Erythroblast (primary cell): ENCODE results near the gene FGD5.

Experiments
- DNase-seq, 2 experiments: peaks; one replicate each; lab custom pipeline; 2025; lab: John Stamatoyannopoulos, UW
- GATA1 ChIP-seq: IDR thresholded peaks from 2 replicates; pipeline ENCODE4 v1.6.1; 2011; ENCODE audit warnings: low read depth, mild to moderate bottlenecking, control low read depth, low read length, moderate library complexity
- POLR2A ChIP-seq: IDR thresholded peaks from 2 replicates; pipeline ENCODE4 v1.6.1; 2011; ENCODE audit warnings: mild to moderate bottlenecking, low read length

FGD5 gene

GRCh38 chr3:14794435-14794834, 24.3 kb upstream of the FGD5 start:
- no peak for DNase-seq
- TF ChIP-seq GATA1, result no peak
- TF ChIP-seq POLR2A, result no peak

- TF ChIP-seq GATA1, result no peak
- DNase-seq, result no peak
Measured at GRCh38 chr3:14795996-14796395, 22.8 kb upstream of the FGD5 start.

GRCh38 chr3:14796403-14797077, 22.2 kb upstream of the FGD5 start:
- DNase-seq, result no peak
- no peak for TF ChIP-seq GATA1
- TF ChIP-seq POLR2A, result no peak

- no peak for DNase-seq
- TF ChIP-seq POLR2A (no peak), GATA1 (no peak)
Measured at GRCh38 chr3:14797731-14798130, 21.0 kb upstream of the FGD5 start.

GRCh38 chr3:14798231-14798630, 20.5 kb upstream of the FGD5 start:
- DNase-seq, result no peak
- TF ChIP-seq GATA1 (no peak), POLR2A (no peak)

GRCh38 chr3:14799146-14799545, 19.6 kb upstream of the FGD5 start:
- DNase-seq, result no peak

GRCh38 chr3:14801031-14801430, 17.7 kb upstream of the FGD5 start:
- no peak for DNase-seq
- no peak for TF ChIP-seq POLR2A
- no peak for TF ChIP-seq GATA1

More at GRCh38 chr3:14799146-14799545, 19.6 kb upstream of the FGD5 start:
- TF ChIP-seq POLR2A, result no peak
- no peak for TF ChIP-seq GATA1

- no peak for DNase-seq
- TF ChIP-seq GATA1 (no peak), POLR2A (no peak)
Measured at GRCh38 chr3:14801668-14802380, 16.9 kb upstream of the FGD5 start.

- DNase-seq, result no peak
- TF ChIP-seq POLR2A (no peak), GATA1 (no peak)
Measured at GRCh38 chr3:14802381-14802731, 16.4 kb upstream of the FGD5 start.

- TF ChIP-seq POLR2A (no peak), GATA1 (no peak)
- no peak for DNase-seq
Measured at GRCh38 chr3:14803101-14803980, 15.4 kb upstream of the FGD5 start.

- DNase-seq, result no peak
- no peak for TF ChIP-seq POLR2A
- TF ChIP-seq GATA1, result no peak
Measured at GRCh38 chr3:14803981-14804834, 14.6 kb upstream of the FGD5 start.

GRCh38 chr3:14804835-14805780, 13.7 kb upstream of the FGD5 start:
- TF ChIP-seq POLR2A (no peak), GATA1 (no peak)
- no peak for DNase-seq

- no peak for DNase-seq
- TF ChIP-seq POLR2A (no peak), GATA1 (no peak)
Measured at GRCh38 chr3:14805961-14806537, 12.7 kb upstream of the FGD5 start.
